Measurements from ENCODE around the gene CATSPERE.

DNA sequence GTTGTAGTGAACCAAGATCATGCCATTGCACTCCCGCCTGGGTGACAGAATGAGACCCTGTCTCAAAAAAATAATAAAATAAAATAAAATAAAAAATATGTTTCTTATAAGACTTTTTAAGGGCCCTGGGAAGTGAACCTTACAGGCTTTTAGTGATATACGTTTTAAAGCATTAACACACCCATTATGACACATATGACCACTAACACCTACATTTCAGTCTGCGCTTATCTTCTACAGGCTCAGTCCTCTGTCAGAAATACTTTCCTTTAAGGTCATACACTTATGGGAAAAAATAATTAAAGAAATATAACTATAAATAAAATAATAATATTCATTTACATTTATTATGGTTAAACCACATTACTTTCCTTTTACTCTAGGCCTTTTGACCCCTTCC is 31.3 kb upstream of the CATSPERE start:
- TF ChIP-seq, protein P1, sequence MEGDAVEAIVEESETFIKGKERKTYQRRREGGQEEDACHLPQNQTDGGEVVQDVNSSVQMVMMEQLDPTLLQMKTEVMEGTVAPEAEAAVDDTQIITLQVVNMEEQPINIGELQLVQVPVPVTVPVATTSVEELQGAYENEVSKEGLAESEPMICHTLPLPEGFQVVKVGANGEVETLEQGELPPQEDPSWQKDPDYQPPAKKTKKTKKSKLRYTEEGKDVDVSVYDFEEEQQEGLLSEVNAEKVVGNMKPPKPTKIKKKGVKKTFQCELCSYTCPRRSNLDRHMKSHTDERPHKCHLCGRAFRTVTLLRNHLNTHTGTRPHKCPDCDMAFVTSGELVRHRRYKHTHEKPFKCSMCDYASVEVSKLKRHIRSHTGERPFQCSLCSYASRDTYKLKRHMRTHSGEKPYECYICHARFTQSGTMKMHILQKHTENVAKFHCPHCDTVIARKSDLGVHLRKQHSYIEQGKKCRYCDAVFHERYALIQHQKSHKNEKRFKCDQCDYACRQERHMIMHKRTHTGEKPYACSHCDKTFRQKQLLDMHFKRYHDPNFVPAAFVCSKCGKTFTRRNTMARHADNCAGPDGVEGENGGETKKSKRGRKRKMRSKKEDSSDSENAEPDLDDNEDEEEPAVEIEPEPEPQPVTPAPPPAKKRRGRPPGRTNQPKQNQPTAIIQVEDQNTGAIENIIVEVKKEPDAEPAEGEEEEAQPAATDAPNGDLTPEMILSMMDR (IDR thresholded peaks at IDR 0.05 in 4 of 5, conservative IDR thresholded peaks at IDR 0.05 in 1 of 5): no peak
- no peak for TF ChIP-seq POLR2A (IDR thresholded peaks at IDR 0.05)
